Ishikawa (cell line): ENCODE data around the gene PLBD1.

Experiments
- CEBPB ChIP-seq: IDR thresholded peaks from 2 replicates; pipeline ENCODE4 v1.6.1; 2012
- CREB1 ChIP-seq: IDR thresholded peaks from 2 replicates; pipeline ENCODE4 v1.6.1; 2012; ENCODE audit warnings: low read depth
- EGR1 ChIP-seq: IDR thresholded peaks from 2 replicates; pipeline ENCODE4 v1.6.1; 2012
- EP300 ChIP-seq: IDR thresholded peaks from 2 replicates; pipeline ENCODE4 v1.6.1; 2012; ENCODE audit warnings: borderline replicate concordance
- FOXM1 ChIP-seq: IDR thresholded peaks from 2 replicates; pipeline ENCODE4 v1.6.1; 2012; ENCODE audit warnings: low read depth, borderline replicate concordance
- NFIC ChIP-seq: IDR thresholded peaks from 2 replicates; pipeline ENCODE4 v1.6.1; 2012
- RAD21 ChIP-seq: IDR thresholded peaks from 2 replicates; pipeline ENCODE4 v1.6.1; 2012; ENCODE audit warnings: low read depth
- TAF1 ChIP-seq: IDR thresholded peaks from 2 replicates; pipeline ENCODE4 v1.6.1; 2012; ENCODE audit warnings: low read depth, mild to moderate bottlenecking
- TCF12 ChIP-seq: IDR thresholded peaks from 2 replicates; pipeline ENCODE4 v1.6.1; 2012; ENCODE audit warnings: low read depth
- TEAD4 ChIP-seq: IDR thresholded peaks from 2 replicates; pipeline ENCODE4 v1.6.1; 2012
- YY1 ChIP-seq: IDR thresholded peaks from 2 replicates; pipeline ENCODE4 v1.6.1; 2012; ENCODE audit warnings: low read depth
- ZBTB7A ChIP-seq: IDR thresholded peaks from 2 replicates; pipeline ENCODE4 v1.6.1; 2012; ENCODE audit warnings: low read depth
- TF ChIP-seq, protein P1 (sequence below): IDR thresholded peaks from 2 replicates; pipeline ENCODE4 v1.6.1; 2012
- TF ChIP-seq, protein P2 (sequence below): IDR thresholded peaks from 2 replicates; pipeline ENCODE4 v1.6.1; 2012; ENCODE audit warnings: low read depth, mild to moderate bottlenecking
- TF ChIP-seq, protein P3 (sequence below): IDR thresholded peaks from 2 replicates; pipeline ENCODE4 v1.6.1; 2012

PLBD1 gene

DNA sequence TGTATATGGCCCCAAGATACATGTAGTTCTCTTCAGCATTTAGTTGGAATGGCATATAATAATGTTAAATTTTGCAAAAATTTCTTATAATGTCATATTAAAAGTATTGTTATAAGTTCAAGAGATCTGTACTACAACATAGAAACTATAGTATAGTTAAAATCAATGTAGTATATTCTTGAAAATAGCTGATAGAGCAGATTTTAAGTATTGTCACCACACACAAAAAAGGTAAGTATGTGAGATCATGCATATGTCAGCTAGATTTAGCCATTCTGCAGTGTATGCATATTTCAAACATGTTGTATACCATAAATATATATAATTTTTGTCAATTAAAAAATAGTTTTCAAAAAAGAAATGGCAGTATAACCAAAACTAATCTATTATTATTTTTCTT is 86.5 kb downstream of the PLBD1 start:
- TF ChIP-seq YY1 (no peak), NFIC (no peak), TEAD4 (no peak), RAD21 (no peak), CEBPB (no peak), CREB1 (no peak), FOXM1 (no peak), TAF1 (no peak), EGR1 (no peak), ZBTB7A (no peak), EP300 (no peak), TCF12 (no peak)
- TF ChIP-seq, protein P1, sequence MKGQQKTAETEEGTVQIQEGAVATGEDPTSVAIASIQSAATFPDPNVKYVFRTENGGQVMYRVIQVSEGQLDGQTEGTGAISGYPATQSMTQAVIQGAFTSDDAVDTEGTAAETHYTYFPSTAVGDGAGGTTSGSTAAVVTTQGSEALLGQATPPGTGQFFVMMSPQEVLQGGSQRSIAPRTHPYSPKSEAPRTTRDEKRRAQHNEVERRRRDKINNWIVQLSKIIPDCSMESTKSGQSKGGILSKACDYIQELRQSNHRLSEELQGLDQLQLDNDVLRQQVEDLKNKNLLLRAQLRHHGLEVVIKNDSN = no peak
- TF ChIP-seq, protein P2, sequence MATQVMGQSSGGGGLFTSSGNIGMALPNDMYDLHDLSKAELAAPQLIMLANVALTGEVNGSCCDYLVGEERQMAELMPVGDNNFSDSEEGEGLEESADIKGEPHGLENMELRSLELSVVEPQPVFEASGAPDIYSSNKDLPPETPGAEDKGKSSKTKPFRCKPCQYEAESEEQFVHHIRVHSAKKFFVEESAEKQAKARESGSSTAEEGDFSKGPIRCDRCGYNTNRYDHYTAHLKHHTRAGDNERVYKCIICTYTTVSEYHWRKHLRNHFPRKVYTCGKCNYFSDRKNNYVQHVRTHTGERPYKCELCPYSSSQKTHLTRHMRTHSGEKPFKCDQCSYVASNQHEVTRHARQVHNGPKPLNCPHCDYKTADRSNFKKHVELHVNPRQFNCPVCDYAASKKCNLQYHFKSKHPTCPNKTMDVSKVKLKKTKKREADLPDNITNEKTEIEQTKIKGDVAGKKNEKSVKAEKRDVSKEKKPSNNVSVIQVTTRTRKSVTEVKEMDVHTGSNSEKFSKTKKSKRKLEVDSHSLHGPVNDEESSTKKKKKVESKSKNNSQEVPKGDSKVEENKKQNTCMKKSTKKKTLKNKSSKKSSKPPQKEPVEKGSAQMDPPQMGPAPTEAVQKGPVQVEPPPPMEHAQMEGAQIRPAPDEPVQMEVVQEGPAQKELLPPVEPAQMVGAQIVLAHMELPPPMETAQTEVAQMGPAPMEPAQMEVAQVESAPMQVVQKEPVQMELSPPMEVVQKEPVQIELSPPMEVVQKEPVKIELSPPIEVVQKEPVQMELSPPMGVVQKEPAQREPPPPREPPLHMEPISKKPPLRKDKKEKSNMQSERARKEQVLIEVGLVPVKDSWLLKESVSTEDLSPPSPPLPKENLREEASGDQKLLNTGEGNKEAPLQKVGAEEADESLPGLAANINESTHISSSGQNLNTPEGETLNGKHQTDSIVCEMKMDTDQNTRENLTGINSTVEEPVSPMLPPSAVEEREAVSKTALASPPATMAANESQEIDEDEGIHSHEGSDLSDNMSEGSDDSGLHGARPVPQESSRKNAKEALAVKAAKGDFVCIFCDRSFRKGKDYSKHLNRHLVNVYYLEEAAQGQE = no peak
- TF ChIP-seq, protein P3, sequence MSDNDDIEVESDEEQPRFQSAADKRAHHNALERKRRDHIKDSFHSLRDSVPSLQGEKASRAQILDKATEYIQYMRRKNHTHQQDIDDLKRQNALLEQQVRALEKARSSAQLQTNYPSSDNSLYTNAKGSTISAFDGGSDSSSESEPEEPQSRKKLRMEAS = no peak

DNA sequence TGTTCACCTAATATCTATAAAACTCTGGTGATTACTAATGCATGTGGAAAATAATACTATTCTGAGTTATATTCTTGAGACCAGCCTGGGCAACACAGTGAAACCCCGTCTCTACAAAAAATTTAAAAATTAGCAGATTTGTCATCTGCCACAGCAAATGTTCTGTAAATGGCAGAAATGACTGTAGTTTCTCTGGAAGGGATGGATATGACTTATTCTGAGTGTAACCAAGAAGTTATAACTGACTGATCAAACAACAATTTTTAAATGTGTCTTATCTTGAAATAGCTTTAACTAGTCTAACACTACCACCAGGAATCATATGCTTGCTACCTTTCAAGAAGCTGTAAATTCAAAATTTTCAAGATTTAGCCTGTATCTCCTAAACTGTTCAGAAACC is 88.7 kb downstream of the PLBD1 start:
- TF ChIP-seq TEAD4 = no peak
- no peak for TF ChIP-seq EGR1
- TF ChIP-seq, protein P3 = no peak
- no peak for TF ChIP-seq YY1
- TF ChIP-seq TCF12 = no peak
- no peak for TF ChIP-seq NFIC
- TF ChIP-seq, protein P2 = no peak
- TF ChIP-seq, protein P1 = no peak
- TF ChIP-seq RAD21 = no peak
- no peak for TF ChIP-seq EP300
- TF ChIP-seq TAF1 = no peak
- TF ChIP-seq CEBPB = no peak
- no peak for TF ChIP-seq CREB1
- no peak for TF ChIP-seq FOXM1
- TF ChIP-seq ZBTB7A = no peak

DNA sequence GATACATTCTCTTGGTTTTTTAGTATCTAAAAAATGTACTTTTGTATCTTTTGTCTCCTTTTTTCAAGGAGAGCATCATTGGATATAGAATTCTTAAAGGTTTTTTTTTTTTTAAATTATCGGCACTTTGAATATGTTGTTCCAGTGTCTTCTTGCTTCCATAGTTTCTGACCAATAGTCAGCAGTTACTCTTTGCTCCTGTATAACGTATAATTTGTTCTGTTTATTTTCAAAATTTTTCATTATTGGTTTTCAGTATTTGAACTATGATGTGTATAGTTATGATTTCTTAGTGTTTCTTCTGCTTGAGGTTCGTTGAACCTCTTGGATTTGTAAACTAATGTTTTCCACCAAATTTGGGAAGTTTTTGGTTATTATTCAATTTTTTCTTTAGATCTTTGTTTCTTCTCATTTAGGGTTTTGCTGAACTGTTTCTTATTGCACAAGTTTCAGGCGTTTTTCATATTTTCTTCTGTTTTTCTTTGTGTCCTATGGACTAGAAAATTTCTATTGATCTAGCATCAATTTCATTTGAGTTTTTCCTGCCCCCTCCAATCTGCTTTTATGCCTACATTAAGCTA is 93.9 kb downstream of the PLBD1 start:
- TF ChIP-seq CEBPB = no peak
- TF ChIP-seq, protein P1 = 0 out of 2 replicates have a peak, but pooled peaks have one; percentile 29
- TF ChIP-seq EGR1 = no peak
- TF ChIP-seq, protein P3 = no peak

DNA sequence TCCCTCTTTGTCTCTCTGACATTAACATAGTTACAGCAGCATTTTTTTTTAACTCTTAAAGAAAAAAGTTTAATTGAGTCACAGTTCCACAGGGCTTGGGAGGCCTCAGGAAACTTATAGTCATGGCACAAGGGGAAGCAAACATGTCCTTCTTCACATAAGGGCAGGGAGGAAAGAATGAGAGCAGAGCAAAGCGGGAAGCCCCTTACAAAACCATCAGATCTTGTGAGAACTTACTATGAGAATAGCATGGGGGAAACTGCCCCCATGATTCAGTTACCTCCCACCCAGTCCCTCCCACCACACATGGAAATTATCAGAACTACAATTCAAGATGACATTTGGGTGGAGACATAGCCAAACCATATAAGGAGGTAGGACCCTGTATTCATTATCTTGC is 96.2 kb downstream of the PLBD1 start:
- TF ChIP-seq, protein P3 = no peak
- TF ChIP-seq, protein P1 = no peak
- TF ChIP-seq, protein P2 = no peak
